Spleen (tissue), 7 donors: ENCODE measurements around the gene CIB1.

ENCODE experiments used
- CTCF ChIP-seq, 11 experiments: fragments of 200-600 bp in 7 of 11; fragments of 450-650 bp in 4 of 11; sonication (generic) in 4 of 11; IDR thresholded peaks in 8 of 11; conservative IDR thresholded peaks in 3 of 11; 1 replicate in 7 of 11; 2 replicates in 4 of 11; pipeline versions ENCODE4 v1.4.0 to v1.8.0; 2016 to 2021; ENCODE audit warnings: antibody characterized with exemption in 11 of 11, inconsistent platforms in 4 of 11, mild to moderate bottlenecking in 1 of 11
- POLR2A ChIP-seq, 3 donors: fragments of 450-650 bp; IDR thresholded peaks; one replicate each; pipeline ENCODE4 v1.5.1; 2017; ENCODE audit warnings: antibody characterized with exemption in 3 of 3, mild to moderate bottlenecking in 1 of 3
- POLR2AphosphoS5 ChIP-seq, 3 donors: sonication (generic); formaldehyde crosslinking; IDR thresholded peaks; one replicate each; pipeline ENCODE4 v1.5.1; 2017; ENCODE audit warnings: antibody characterized with exemption in 3 of 3
- donor health status: DM: no; HTN: no; CAD: no; lungs with moderate emphysema.
- donor health status: DM: no; HTN: no; CAD: no.
- donor health status: DM: no; HTN: no; CAD: no.

GRCh38 chr15:90208356-90208755, 25.4 kb downstream of the CIB1 start:
- TF ChIP-seq CTCF (IDR thresholded peaks at IDR 0.05 in 8 of 11, conservative IDR thresholded peaks at IDR 0.05 in 3 of 11) (no peak), POLR2A (IDR thresholded peaks at IDR 0.05) (no peak), POLR2AphosphoS5 (IDR thresholded peaks at IDR 0.05) (no peak)
